K562 (cell line): ENCODE data around the gene DNMBP. TPM values are rescaled to one million over a fixed set of nuclear protein-coding genes. Genes with fewer than 3 reads are reported as not detected.

Experiments
- ATAC-seq: fragments of 200-7000 bp; cut with Tn5 transposase; 3 replicates; pipeline ENCODE4 v1.9.1; 2020; ENCODE audit warnings: moderate library complexity
- BruUV-seq: library from RNA; stranded (reverse); fragments of 400-500 nt; replicated peaks from 2 replicates; lab custom pipeline; 2021; lab: Mats Ljungman, UMichigan
- CTCF ChIA-PET: fragments of 300-600 bp; formaldehyde crosslinking; extraction: SDS; loops from one replicate; lab custom pipeline; 2021; ENCODE audit warnings: low intra/inter-chr PET ratio; lab: Yijun Ruan, JAX
- POLR2A ChIA-PET: fragments of 300-600, 350-650 bp; sonication (Branson Sonifier 250); formaldehyde crosslinking; extraction: SDS; loops from one replicate; lab custom pipeline; 2021; ENCODE audit warnings: antibody characterized with exemption, inconsistent platforms; lab: Yijun Ruan, JAX
- DNase-seq, 4 experiments: peaks; one replicate each; pipeline versions ENCODE4 v3.0.0 to v3.0.0-alpha.2; 2011 to 2018; ENCODE audit warnings: low spot score in 3 of 4, mixed read lengths in 3 of 4; ENCODE audit errors: extremely low read depth in 1 of 4
- FAIRE-seq: peaks from 2 replicates; lab custom pipeline; 2011; peaks lifted over from hg19 to GRCh38; lab: Jason Lieb, UNC
- H2AFZ ChIP-seq: 2 replicates; pipeline ENCODE4 v1.6.0; 2011; ENCODE audit warnings: low read depth, low read length, control low read depth, inconsistent platforms
- H3K27ac ChIP-seq: fragments of 200-600 bp; 3 replicates; pipeline ENCODE4 v1.8.0; 2011; ENCODE audit warnings: low read depth, mild to moderate bottlenecking, control low read depth, inconsistent platforms, low read length, moderate library complexity, mixed read lengths; ENCODE audit errors: extremely low read depth
- H3K27me3 ChIP-seq, 2 experiments: fragments of 300-600 bp in 1 of 2; 2 replicates in 1 of 2; 3 replicates in 1 of 2; pipeline versions ENCODE4 v1.6.0 to v1.8.0; 2011; ENCODE audit warnings: inconsistent platforms in 2 of 2, low read length in 2 of 2, mild to moderate bottlenecking in 1 of 2, mixed read lengths in 1 of 2, moderate library complexity in 1 of 2; ENCODE audit not compliant: control insufficient read depth in 2 of 2, insufficient read depth in 2 of 2
- H3K36me3 ChIP-seq: fragments of 300-600 bp; 3 replicates; pipeline ENCODE4 v1.8.0; 2011; ENCODE audit warnings: mild to moderate bottlenecking, low read length, inconsistent platforms; ENCODE audit not compliant: control insufficient read depth, insufficient read depth
- H3K4me1 ChIP-seq, 2 experiments: fragments of 200-600 bp in 1 of 2; replicated peaks in 1 of 2; 2 replicates in 1 of 2; 3 replicates in 1 of 2; pipeline versions ENCODE4 v1.5.1 to v1.8.0; 2011; ENCODE audit warnings: inconsistent platforms in 2 of 2, low read length in 2 of 2, mild to moderate bottlenecking in 1 of 2, mixed read lengths in 1 of 2, moderate library complexity in 1 of 2; ENCODE audit not compliant: control insufficient read depth in 2 of 2, insufficient read depth in 2 of 2
- H3K4me2 ChIP-seq: 2 replicates; pipeline ENCODE4 v1.6.1; 2011; ENCODE audit warnings: low read length, control low read depth, inconsistent platforms, mixed read lengths; ENCODE audit not compliant: insufficient read depth
- H3K4me3 ChIP-seq: fragments of 200-600 bp; sonication (generic), shearing (Covaris generic); 2 replicates; pipeline ENCODE4 v1.5.1; 2016; ENCODE audit warnings: control low read depth, inconsistent platforms
- H3K79me2 ChIP-seq: fragments of 200-600 bp; 3 replicates; pipeline ENCODE4 v1.8.0; 2011; ENCODE audit warnings: low read length, inconsistent platforms; ENCODE audit not compliant: control insufficient read depth, insufficient read depth
- H3K9ac ChIP-seq, 2 experiments: 2 replicates each; pipeline versions ENCODE4 v1.6.0 to v1.6.1; 2011; ENCODE audit warnings: low read depth in 2 of 2, low read length in 2 of 2, control low read depth in 1 of 2, inconsistent platforms in 1 of 2, mild to moderate bottlenecking in 1 of 2, mixed read lengths in 1 of 2; ENCODE audit not compliant: insufficient read depth in 1 of 2
- H3K9me1 ChIP-seq: one replicate; pipeline ENCODE4 v1.6.0; 2011; ENCODE audit warnings: inconsistent platforms, mild to moderate bottlenecking, low read length, moderate library complexity; ENCODE audit not compliant: control insufficient read depth, insufficient read depth
- H3K9me3 ChIP-seq: replicated peaks from 2 replicates; pipeline ENCODE4 v1.5.1; 2011; ENCODE audit warnings: low read depth, low read length, inconsistent platforms; ENCODE audit not compliant: control insufficient read depth, insufficient read depth
- H4K20me1 ChIP-seq: replicated peaks from 2 replicates; pipeline ENCODE4 v1.6.1; 2011; ENCODE audit warnings: low read length, inconsistent platforms, mixed read lengths; ENCODE audit not compliant: control insufficient read depth, insufficient read depth
- CCNT2 ChIP-seq: IDR thresholded peaks from 2 replicates; pipeline ENCODE4 v1.6.1; 2011; ENCODE audit warnings: borderline replicate concordance, low read depth, mild to moderate bottlenecking, moderate library complexity, mixed read lengths, low read length; ENCODE audit not compliant: insufficient read length; ENCODE audit errors: extremely low read depth
- NFIX ChIP-seq: fragments of 250-450 bp; sonication (Bioruptor Pico); IDR thresholded peaks from 2 replicates; pipeline ENCODE4 v1.4.0; 2020; ENCODE audit warnings: low read depth, mild to moderate bottlenecking, moderate library complexity
- PHF8 ChIP-seq: fragments of 200-600 bp; sonication (generic); IDR thresholded peaks from 2 replicates; pipeline ENCODE4 v1.6.1; 2012; ENCODE audit warnings: mixed run types, mild to moderate bottlenecking, inconsistent platforms, low read length, moderate library complexity, borderline replicate concordance
- SIRT6 ChIP-seq: IDR thresholded peaks from one replicate; pipeline ENCODE4 v1.6.1; 2012; ENCODE audit warnings: low read depth, mild to moderate bottlenecking, control low read depth, inconsistent platforms, low read length, moderate library complexity
- SMARCA4 ChIP-seq: fragments of 450-650 bp; IDR thresholded peaks from 2 replicates; pipeline ENCODE4 v1.6.1; 2016
- ZKSCAN3 ChIP-seq: fragments of 250-450 bp; sonication (Bioruptor Pico); IDR thresholded peaks from 2 replicates; pipeline ENCODE4 v1.4.0; 2020
- ZNF311 ChIP-seq: fragments of 250-450 bp; sonication (Bioruptor Pico); IDR thresholded peaks from 2 replicates; pipeline ENCODE4 v1.4.0; 2020; ENCODE audit warnings: mild to moderate bottlenecking, moderate library complexity
- WGBS: fragments of 100-300 bp; shearing (Covaris generic); methylation state at CpG from one replicate; pipeline ENCODE4 v1.1.6; 2016; ENCODE audit warnings: low coverage, mixed read lengths; ENCODE audit not compliant: insufficient coverage; ENCODE audit errors: missing lambda C conversion rate; 5-methylcytosine and 5-hydroxymethylcytosine counted together
- in situ Hi-C: fragments of 300-500 bp; cut with MboI; formaldehyde crosslinking; loops from 4 replicates; pipeline ENCODE4 v1.15.0; 2018; ENCODE audit warnings: inconsistent platforms, mixed read lengths
- intact Hi-C: fragments of 100-400 bp; cut with micrococcal nuclease; formaldehyde crosslinking; loops from 2 replicates; pipeline ENCODE4 v1.14.2; 2022
- polyA plus RNA-seq, 8 experiments: library from polyadenylated mRNA; depleted of rRNA in 4 of 8; stranded (reverse) in 5 of 8; unstranded in 3 of 8; fragments of >200 nt; fragmentation: Nextera tagmentation in 2 of 8; fragmentation: Illumina TruSeq in 1 of 8; extraction: Ambion mirVana in 2 of 8; extraction: Trizol in 1 of 8; gene quantifications; 2 replicates each; pipeline versions ENCODE4 v1.2.1 to v1.2.3, GENCODE V29; 2011 to 2014; ENCODE audit warnings: inconsistent platforms in 1 of 8, missing spikeins in 1 of 8
- total RNA-seq, 7 experiments: library from RNA; depleted of rRNA in 6 of 7; stranded (reverse); fragments of >200 nt in 6 of 7; fragmentation: Illumina TruSeq in 2 of 7; extraction: Trizol in 2 of 7; gene quantifications; 2 replicates each; pipeline versions ENCODE4 v1.2.1 to v1.2.3, GENCODE V29; 2011 to 2021; ENCODE audit warnings: low replicate concordance in 1 of 7

Gene DNMBP
- total and polyA plus RNA-seq, 9 of the 15 experiments (the other 6 are each of a cell fraction or from before 2014, with no cell fraction given) = 0.83 to 3.7 (median 2.2) TPM

GRCh38 chr10:99852481-99853213, 157.1 kb downstream of the DNMBP start:
- ATAC-seq = no peak
- TF ChIP-seq NFIX (CRISPR knock-in tag) = no peak
- no peak for TF ChIP-seq CCNT2
- TF ChIP-seq ZKSCAN3 (CRISPR knock-in tag) = no peak
- no peak for TF ChIP-seq SMARCA4
- TF ChIP-seq PHF8 = no peak
- no peak for TF ChIP-seq SIRT6
- no peak for TF ChIP-seq ZNF311 (CRISPR knock-in tag)
- FAIRE-seq = no peak
- WGBS = 0% methylated on average over 3 of the region's 3 CpGs
- POLR2A ChIA-PET = no interaction called here
- Histone ChIP-seq H3K79me2 (no peaks in the 10 kb centered on the region), H3K4me2 (no peak overlapping the region), H3K27me3 (peaks cover 6 to 23% of the 10 kb centered on the region in 2 experiments; a peak in 3 of 5 replicates), H3K4me1 (no peaks in the 10 kb centered on the region), H2AFZ (no peak overlapping the region), H3K9me3 (no peaks in the 10 kb centered on the region), H3K27ac (no peak overlapping the region), H3K36me3 (no peaks in the 10 kb centered on the region), H3K9ac (no peak overlapping the region), H4K20me1 (no peaks in the 10 kb centered on the region), H3K4me3 (no peak overlapping the region), H3K9me1 (no peaks in the 10 kb centered on the region)
- in situ Hi-C loops (no loop called here), intact Hi-C loops (no loop called here)
- no peak for DNase-seq
- no TSS peak for BruUV-seq
- CTCF ChIA-PET = interaction anchor here (0.5 kb wide), 1 partner anchor 196 kb away, joined by 3 read pairs; no protein-coding TSS in a partner anchor
